Panc1 (cell line): ENCODE results near the gene SREK1IP1. TPM values are rescaled to one million over a fixed set of nuclear protein-coding genes. Genes with fewer than 3 reads are reported as not detected.

Experiments
- ATAC-seq: fragments of 200-7000 bp; cut with Tn5 transposase; 2 replicates; pipeline ENCODE4 v1.9.1; 2020; ENCODE audit warnings: mild to moderate bottlenecking, moderate library complexity
- BruUV-seq: library from RNA; stranded (reverse); fragments of 400-500 nt; replicated peaks from 2 replicates; lab custom pipeline; 2021; lab: Mats Ljungman, UMichigan
- CTCF ChIA-PET: fragments of 300-600 bp; sonication (Branson Sonifier 250); formaldehyde crosslinking; loops from one replicate; lab custom pipeline; 2022; ENCODE audit warnings: antibody characterized with exemption; lab: Charles Lee
- POLR2A ChIA-PET: fragments of 300-600 bp; sonication (Branson Sonifier 250); formaldehyde crosslinking; loops from one replicate; lab custom pipeline; 2022; ENCODE audit warnings: antibody characterized with exemption; lab: Charles Lee
- DNase-seq: peaks from one replicate; pipeline ENCODE4 v3.0.0-alpha.2; 2010; ENCODE audit warnings: low read depth, low spot score
- H3K27ac ChIP-seq: 2 replicates; pipeline ENCODE4 v1.5.1; 2011; ENCODE audit warnings: mild to moderate bottlenecking, low read length, inconsistent platforms
- H3K27me3 ChIP-seq: fragments of 200-500 bp; sonication (Bioruptor generic); 2 replicates; pipeline ENCODE4 v1.6.0; 2014; ENCODE audit warnings: low read length, inconsistent platforms; ENCODE audit not compliant: control insufficient read depth, insufficient read depth
- H3K36me3 ChIP-seq: fragments of 200-500 bp; sonication (Bioruptor generic); 2 replicates; pipeline ENCODE4 v1.5.1; 2014; ENCODE audit warnings: inconsistent platforms, mild to moderate bottlenecking, low read length, moderate library complexity; ENCODE audit not compliant: control insufficient read depth, insufficient read depth
- H3K4me1 ChIP-seq: 2 replicates; pipeline ENCODE4 v1.5.1; 2011; ENCODE audit warnings: inconsistent platforms, mild to moderate bottlenecking, low read length, moderate library complexity; ENCODE audit not compliant: control insufficient read depth, insufficient read depth
- H3K4me3 ChIP-seq, 2 experiments: 2 replicates each; pipeline ENCODE4 v1.5.1; 2011 to 2012; ENCODE audit warnings: low read depth in 2 of 2, low read length in 2 of 2, mild to moderate bottlenecking in 2 of 2, inconsistent platforms in 1 of 2, moderate library complexity in 1 of 2
- H3K9me3 ChIP-seq: fragments of 200-500 bp; sonication (Bioruptor generic); 2 replicates; pipeline ENCODE4 v1.5.1; 2014; ENCODE audit warnings: low read depth, mild to moderate bottlenecking, inconsistent platforms, low read length, moderate library complexity; ENCODE audit not compliant: control insufficient read depth, insufficient read depth
- POLR2AphosphoS5 ChIP-seq: IDR thresholded peaks from 2 replicates; pipeline ENCODE4 v1.6.1; 2012; ENCODE audit warnings: mild to moderate bottlenecking, low read depth, low read length, moderate library complexity
- SIN3A ChIP-seq: IDR thresholded peaks from 2 replicates; pipeline ENCODE4 v1.6.1; 2012; ENCODE audit warnings: low read depth, mild to moderate bottlenecking, low read length, moderate library complexity, borderline replicate concordance; ENCODE audit not compliant: insufficient read depth
- TCF7L2 ChIP-seq: IDR thresholded peaks from 2 replicates; pipeline ENCODE4 v1.6.1; 2011; ENCODE audit warnings: mild to moderate bottlenecking, low read depth, low read length, inconsistent platforms
- in situ Hi-C: cut with HindIII; loops from 2 replicates; pipeline ENCODE4 v1.10.0; 2016; ENCODE audit warnings: low sequenced_read_pairs, low pct_unique_long_range_greater_than_20kb
- intact Hi-C: fragments of 100-400 bp; cut with micrococcal nuclease; formaldehyde crosslinking; loops from one replicate; pipeline ENCODE4 v1.10.0; 2022; ENCODE audit not compliant: unreplicated experiment
- total RNA-seq: library from RNA; stranded (reverse); gene quantifications from one replicate; pipeline ENCODE4 v1.2.1, GENCODE V29; 2021; ENCODE audit not compliant: unreplicated experiment
- TF ChIP-seq, protein P1 (sequence below): fragments of 450-650 bp; IDR thresholded peaks from 2 replicates; pipeline ENCODE4 v1.5.1; 2017; ENCODE audit warnings: mild to moderate bottlenecking
- TF ChIP-seq, protein P2 (sequence below), 2 experiments: IDR thresholded peaks; 2 replicates each; pipeline ENCODE4 v1.6.1; 2011 to 2012; ENCODE audit warnings: low read depth in 2 of 2, control low read depth in 1 of 2, low read length in 1 of 2, mild to moderate bottlenecking in 1 of 2, moderate library complexity in 1 of 2; ENCODE audit not compliant: insufficient read depth in 1 of 2

SREK1IP1 gene
- total RNA-seq, 1 experiment from 2014 or later = 13.3 TPM

DNA sequence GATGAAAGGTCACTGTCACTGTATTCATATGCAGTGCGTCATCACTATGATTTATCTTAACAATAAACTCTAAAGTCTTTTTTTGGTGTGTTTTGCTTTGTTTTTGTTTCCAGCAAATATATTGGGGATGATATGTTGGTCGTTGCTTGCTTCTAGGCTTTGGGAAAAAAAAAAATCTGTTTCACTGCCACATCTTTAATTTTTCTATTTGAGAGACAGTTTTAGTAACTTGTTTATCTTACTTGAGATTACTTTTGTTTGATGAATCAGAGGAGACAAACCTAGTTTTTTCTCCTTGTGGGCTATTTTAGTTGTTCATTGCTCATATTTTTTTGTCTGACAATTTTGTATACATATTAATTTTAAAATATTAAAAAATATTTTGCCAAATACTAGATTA is 19.7 kb upstream of the SREK1IP1 start:
- Histone ChIP-seq H3K4me3 (no peak overlapping the region), H3K27me3 (no peaks in the 10 kb centered on the region), H3K9me3 (no peaks in the 10 kb centered on the region), H3K4me1 (no peaks in the 10 kb centered on the region), H3K27ac (no peak overlapping the region), H3K36me3 (no peaks in the 10 kb centered on the region; the same call in 1 of the 2 replicates)
- CTCF ChIA-PET = no interaction called here
- intact Hi-C loops (no loop called here), in situ Hi-C loops (no loop called here)
- no peak for DNase-seq
- TF ChIP-seq SIN3A (no peak), POLR2AphosphoS5 (no peak), TCF7L2 (no peak)
- TF ChIP-seq, protein P1, sequence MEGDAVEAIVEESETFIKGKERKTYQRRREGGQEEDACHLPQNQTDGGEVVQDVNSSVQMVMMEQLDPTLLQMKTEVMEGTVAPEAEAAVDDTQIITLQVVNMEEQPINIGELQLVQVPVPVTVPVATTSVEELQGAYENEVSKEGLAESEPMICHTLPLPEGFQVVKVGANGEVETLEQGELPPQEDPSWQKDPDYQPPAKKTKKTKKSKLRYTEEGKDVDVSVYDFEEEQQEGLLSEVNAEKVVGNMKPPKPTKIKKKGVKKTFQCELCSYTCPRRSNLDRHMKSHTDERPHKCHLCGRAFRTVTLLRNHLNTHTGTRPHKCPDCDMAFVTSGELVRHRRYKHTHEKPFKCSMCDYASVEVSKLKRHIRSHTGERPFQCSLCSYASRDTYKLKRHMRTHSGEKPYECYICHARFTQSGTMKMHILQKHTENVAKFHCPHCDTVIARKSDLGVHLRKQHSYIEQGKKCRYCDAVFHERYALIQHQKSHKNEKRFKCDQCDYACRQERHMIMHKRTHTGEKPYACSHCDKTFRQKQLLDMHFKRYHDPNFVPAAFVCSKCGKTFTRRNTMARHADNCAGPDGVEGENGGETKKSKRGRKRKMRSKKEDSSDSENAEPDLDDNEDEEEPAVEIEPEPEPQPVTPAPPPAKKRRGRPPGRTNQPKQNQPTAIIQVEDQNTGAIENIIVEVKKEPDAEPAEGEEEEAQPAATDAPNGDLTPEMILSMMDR = no peak
- TF ChIP-seq, protein P2, sequence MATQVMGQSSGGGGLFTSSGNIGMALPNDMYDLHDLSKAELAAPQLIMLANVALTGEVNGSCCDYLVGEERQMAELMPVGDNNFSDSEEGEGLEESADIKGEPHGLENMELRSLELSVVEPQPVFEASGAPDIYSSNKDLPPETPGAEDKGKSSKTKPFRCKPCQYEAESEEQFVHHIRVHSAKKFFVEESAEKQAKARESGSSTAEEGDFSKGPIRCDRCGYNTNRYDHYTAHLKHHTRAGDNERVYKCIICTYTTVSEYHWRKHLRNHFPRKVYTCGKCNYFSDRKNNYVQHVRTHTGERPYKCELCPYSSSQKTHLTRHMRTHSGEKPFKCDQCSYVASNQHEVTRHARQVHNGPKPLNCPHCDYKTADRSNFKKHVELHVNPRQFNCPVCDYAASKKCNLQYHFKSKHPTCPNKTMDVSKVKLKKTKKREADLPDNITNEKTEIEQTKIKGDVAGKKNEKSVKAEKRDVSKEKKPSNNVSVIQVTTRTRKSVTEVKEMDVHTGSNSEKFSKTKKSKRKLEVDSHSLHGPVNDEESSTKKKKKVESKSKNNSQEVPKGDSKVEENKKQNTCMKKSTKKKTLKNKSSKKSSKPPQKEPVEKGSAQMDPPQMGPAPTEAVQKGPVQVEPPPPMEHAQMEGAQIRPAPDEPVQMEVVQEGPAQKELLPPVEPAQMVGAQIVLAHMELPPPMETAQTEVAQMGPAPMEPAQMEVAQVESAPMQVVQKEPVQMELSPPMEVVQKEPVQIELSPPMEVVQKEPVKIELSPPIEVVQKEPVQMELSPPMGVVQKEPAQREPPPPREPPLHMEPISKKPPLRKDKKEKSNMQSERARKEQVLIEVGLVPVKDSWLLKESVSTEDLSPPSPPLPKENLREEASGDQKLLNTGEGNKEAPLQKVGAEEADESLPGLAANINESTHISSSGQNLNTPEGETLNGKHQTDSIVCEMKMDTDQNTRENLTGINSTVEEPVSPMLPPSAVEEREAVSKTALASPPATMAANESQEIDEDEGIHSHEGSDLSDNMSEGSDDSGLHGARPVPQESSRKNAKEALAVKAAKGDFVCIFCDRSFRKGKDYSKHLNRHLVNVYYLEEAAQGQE (IDR thresholded peaks at IDR 0.05; ENCODE audit: insufficient read depth in 1 of 2, low read depth in 2 of 2, low read length in 1 of 2) = no peak
- POLR2A ChIA-PET = no interaction called here
- no TSS peak for BruUV-seq
- no peak for ATAC-seq

DNA sequence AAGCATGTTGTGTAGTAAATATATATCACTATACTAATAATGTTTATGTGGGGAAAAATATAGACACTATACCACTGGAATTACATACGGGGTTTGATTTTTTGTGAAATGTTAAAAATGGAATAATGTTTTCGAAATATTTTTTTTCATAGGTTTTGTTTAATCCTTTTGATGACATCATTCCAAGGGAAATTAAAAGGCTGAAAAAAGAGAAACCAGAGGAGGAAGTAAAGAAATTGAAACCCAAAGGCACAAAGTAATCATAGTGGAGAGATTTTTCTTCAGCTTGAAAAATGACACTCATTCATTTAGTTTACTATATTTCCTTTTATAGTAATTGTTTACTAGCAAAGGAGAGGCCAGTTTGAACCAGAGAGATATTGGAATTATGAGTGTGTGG is 17.9 kb upstream of the SREK1IP1 start:
- in situ Hi-C loops = no loop called here
- POLR2A ChIA-PET = interaction anchor here (0.6 kb wide), 1 partner anchor 1008 kb away, joined by 4 read pairs; no protein-coding TSS in a partner anchor

More for the DNA sequence above, 17.9 kb upstream of the SREK1IP1 start:
- Histone ChIP-seq H3K4me3 (no peak overlapping the region), H3K4me1 (no peaks in the 10 kb centered on the region), H3K9me3 (no peaks in the 10 kb centered on the region), H3K27ac (no peak overlapping the region), H3K27me3 (no peaks in the 10 kb centered on the region), H3K36me3 (no peaks in the 10 kb centered on the region; the same call in 1 of the 2 replicates)
- CTCF ChIA-PET = no interaction called here
- no peak for ATAC-seq
- TF ChIP-seq TCF7L2 = no peak
- TF ChIP-seq, protein P2 (IDR thresholded peaks at IDR 0.05; ENCODE audit: insufficient read depth in 1 of 2, low read depth in 2 of 2, low read length in 1 of 2) = no peak
- TF ChIP-seq SIN3A = no peak
- TF ChIP-seq, protein P1 = no peak
- TF ChIP-seq POLR2AphosphoS5 = no peak
- BruUV-seq = no TSS peak
- intact Hi-C loops = no loop called here
- no peak for DNase-seq
